HuH-7.5 (cell line): Measurements from ENCODE around the gene CYSTM1.
A peak's percentile ranks its signal among the peaks of the same experiment; 100 is the strongest.

ENCODE experiments used
- DNase-seq: peaks from one replicate; pipeline ENCODE4 v3.0.0; 2011; ENCODE audit warnings: low spot score

Gene CYSTM1

GRCh38 chr5:140258016-140258415 lies 83.0 kb downstream of the CYSTM1 start:
- DNase-seq, result no peak

- no peak for DNase-seq
Observed at GRCh38 chr5:140258873-140259272, 83.9 kb downstream of the CYSTM1 start.

GRCh38 chr5:140259500-140259899 lies 84.5 kb downstream of the CYSTM1 start:
- DNase-seq, result no peak

GRCh38 chr5:140260089-140260656 lies 85.2 kb downstream of the CYSTM1 start:
- DNase-seq, result no peak

GRCh38 chr5:140261403-140262171 lies 86.6 kb downstream of the CYSTM1 start:
- DNase-seq, result peak; percentile 62

GRCh38 chr5:140262221-140262620 lies 87.2 kb downstream of the CYSTM1 start:
- no peak for DNase-seq

GRCh38 chr5:140262839-140263238 lies 87.9 kb downstream of the CYSTM1 start:
- no peak for DNase-seq

GRCh38 chr5:140265845-140266244 lies 90.9 kb downstream of the CYSTM1 start:
- DNase-seq, result no peak

GRCh38 chr5:140266471-140267200 lies 91.6 kb downstream of the CYSTM1 start:
- DNase-seq, result no peak

GRCh38 chr5:140267201-140267540 lies 92.2 kb downstream of the CYSTM1 start:
- no peak for DNase-seq

- no peak for DNase-seq
Observed at GRCh38 chr5:140267559-140268018, 92.6 kb downstream of the CYSTM1 start.

GRCh38 chr5:140270008-140270407 lies 95.0 kb downstream of the CYSTM1 start:
- DNase-seq, result no peak

- no peak for DNase-seq
Observed at GRCh38 chr5:140273401-140273877, 98.5 kb downstream of the CYSTM1 start.

GRCh38 chr5:140275837-140276236 lies 100.8 kb downstream of the CYSTM1 start:
- no peak for DNase-seq

- no peak for DNase-seq
Observed at GRCh38 chr5:140282266-140282665, 107.3 kb downstream of the CYSTM1 start.

GRCh38 chr5:140284013-140284412 lies 109.0 kb downstream of the CYSTM1 start:
- no peak for DNase-seq

- DNase-seq, result no peak
Observed at GRCh38 chr5:140286424-140286823, 111.4 kb downstream of the CYSTM1 start.

- DNase-seq, result no peak
Observed at GRCh38 chr5:140287801-140288521, 113.0 kb downstream of the CYSTM1 start.

- no peak for DNase-seq
Observed at GRCh38 chr5:140292212-140293036, 117.4 kb downstream of the CYSTM1 start.
